Measurements from ENCODE around the gene MTG1.

MTG1 gene

GRCh38 chr10:133400624-133401424 lies 6.9 kb downstream of the MTG1 start:
- TF ChIP-seq CTCF (conservative IDR thresholded peaks at IDR 0.05) = no peak
- H3K27ac ChIP-seq = no peak overlapping the region

DNA sequence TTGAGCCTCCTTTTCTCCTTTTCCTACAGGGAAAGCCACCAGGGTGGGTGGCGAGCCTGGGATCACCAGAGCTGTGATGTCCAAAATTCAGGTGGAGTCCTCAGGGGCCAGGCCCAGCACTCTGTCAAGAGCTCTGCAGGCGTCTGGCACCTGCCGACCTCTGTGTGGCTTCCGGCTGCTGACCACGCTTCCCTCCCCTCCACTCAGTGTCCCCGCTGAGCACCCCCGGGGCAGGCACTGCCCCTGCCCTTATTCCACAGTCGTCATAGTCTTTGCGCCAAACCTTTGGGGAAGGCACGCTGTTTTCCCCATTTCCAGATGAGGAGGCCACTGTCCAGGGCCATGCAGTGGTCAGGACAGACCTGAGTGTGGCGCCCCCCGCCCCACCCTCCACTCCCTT lies 7.5 kb downstream of the MTG1 start:
- TF ChIP-seq CTCF (conservative IDR thresholded peaks at IDR 0.05) = no peak
- H3K27ac ChIP-seq = no peak overlapping the region

DNA sequence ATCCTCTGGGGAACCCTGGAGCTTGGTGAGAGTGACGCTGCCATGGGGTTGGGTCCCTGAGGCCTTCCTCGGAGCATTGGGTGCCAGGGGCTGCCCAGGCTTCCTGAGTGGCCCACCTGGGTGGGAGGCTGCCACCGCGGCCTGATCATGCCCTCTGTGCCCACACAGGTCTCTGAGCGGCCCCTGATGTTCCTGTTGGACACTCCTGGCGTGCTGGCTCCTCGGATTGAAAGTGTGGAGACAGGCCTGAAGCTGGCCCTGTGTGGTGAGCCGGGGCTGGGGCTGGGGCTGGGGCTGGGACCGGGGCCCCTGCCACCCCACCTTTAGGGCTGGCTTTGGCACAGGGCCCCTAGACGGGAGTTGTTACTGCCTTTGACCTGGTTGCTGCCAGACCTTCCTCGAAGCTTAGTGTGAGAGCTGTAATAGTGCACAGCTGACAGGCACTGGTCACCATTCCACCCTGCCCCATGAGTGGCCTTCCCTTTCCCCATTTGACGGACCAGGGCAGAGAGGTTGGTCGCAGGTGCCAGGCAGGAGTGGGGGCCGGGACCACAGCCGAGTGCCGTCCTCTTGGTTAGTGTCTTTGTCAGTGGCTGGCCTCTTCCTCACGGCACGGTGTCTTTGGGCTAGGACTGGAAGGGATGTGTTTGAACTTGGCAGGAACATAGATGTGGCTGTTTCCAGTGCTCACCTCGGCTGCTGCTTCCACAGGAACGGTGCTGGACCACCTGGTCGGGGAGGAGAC lies 8.2 kb downstream of the MTG1 start:
- no peak overlapping the region for H3K27ac ChIP-seq
- TF ChIP-seq CTCF (conservative IDR thresholded peaks at IDR 0.05) = no peak

GRCh38 chr10:133403359-133403758 lies 9.4 kb downstream of the MTG1 start:
- no peak for TF ChIP-seq CTCF (conservative IDR thresholded peaks at IDR 0.05)
- H3K27ac ChIP-seq = no peak overlapping the region

GRCh38 chr10:133403784-133404183 lies 9.8 kb downstream of the MTG1 start:
- no peak overlapping the region for H3K27ac ChIP-seq
- TF ChIP-seq CTCF (conservative IDR thresholded peaks at IDR 0.05) = no peak

- no peak overlapping the region for H3K27ac ChIP-seq
- no peak for TF ChIP-seq CTCF (conservative IDR thresholded peaks at IDR 0.05)
These were observed 11.3 kb downstream of the MTG1 start for GRCh38 chr10:133405272-133405671.

GRCh38 chr10:133405844-133406527 lies 12.0 kb downstream of the MTG1 start:
- TF ChIP-seq CTCF (conservative IDR thresholded peaks at IDR 0.05) = no peak
- no peak overlapping the region for H3K27ac ChIP-seq

Data from VCaP (cell line).